Measurements from ENCODE around the gene SIM2.

Gene SIM2

GRCh38 chr21:36790616-36791015 lies 91.7 kb downstream of the SIM2 start:
- no peak for DNase-seq (ENCODE audit: low read depth in 1 of 2, low spot score in 1 of 2)
- no peak overlapping the region for H3K4me3 ChIP-seq (replicated peaks; ENCODE audit: insufficient read depth, low read length)
- TF ChIP-seq POLR2AphosphoS5 (IDR thresholded peaks at IDR 0.05; ENCODE audit: low read depth) (no peak), SPI1 (IDR thresholded peaks at IDR 0.05; ENCODE audit: borderline replicate concordance, low read depth) (peak; percentile 79)
- no peak overlapping the region for H3K27ac ChIP-seq (replicated peaks)
- no peaks in the 10 kb centered on the region for H3K27me3 ChIP-seq (ENCODE audit: insufficient read depth, poor library complexity, severe bottlenecking)

DNA sequence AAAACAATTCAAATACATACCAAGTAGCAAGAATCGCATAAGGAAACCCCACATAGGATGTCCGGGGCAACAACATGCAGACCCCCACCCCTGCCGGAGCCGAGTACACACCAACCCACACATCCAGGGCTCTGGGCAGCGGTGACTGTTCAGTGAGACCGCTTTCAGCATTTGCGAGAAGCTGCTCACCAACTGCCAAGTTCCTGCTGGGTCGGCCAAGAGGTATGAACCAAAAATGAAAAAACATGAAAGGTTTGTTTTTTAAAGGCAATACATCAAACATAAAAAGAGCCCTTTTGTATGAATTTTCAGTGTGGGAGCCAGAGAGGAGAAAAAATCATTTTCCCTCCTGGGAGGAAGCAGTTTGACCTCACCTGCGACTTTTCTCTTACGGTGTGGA lies 92.3 kb downstream of the SIM2 start:
- H3K4me3 ChIP-seq (replicated peaks; ENCODE audit: insufficient read depth, low read length), result no peak overlapping the region

DNA sequence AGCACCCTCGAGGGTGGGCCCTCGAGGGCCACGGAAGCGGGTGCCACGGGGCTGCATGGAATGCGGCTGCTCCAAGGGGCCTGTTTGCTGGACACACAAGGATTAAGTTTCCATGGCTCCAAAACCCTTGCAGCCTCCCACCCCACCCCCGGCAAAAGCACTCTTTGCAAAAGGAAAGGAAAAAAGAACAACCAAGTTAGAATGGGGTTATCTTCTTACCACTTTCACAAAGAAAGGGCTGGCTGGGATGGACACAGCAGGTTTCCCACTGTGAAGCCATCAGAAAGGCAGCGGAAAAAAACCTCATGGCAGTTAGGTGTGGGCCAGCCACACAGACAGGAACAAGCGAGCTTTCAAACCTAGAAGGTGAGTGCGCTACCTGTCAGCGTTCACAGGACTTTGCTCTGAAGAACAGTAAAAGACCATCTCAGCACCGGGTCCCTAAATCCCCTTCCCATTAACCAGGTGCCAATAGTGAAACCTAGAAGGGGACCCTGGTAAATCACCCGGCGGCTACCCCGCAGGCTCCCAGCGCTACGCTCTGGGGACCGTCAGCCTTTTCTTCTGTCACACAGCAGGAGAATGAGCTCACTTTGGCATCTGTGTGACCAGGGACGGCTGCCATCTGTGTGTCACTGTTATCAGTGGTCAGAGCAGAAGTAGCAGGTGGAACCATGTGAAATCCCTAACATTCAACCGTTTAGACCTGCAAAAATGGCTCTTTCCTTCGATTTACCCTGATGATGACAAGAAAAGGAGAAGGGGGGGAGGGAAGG lies 93.0 kb downstream of the SIM2 start:
- Histone ChIP-seq H3K27ac (replicated peaks) (no peak overlapping the region), H3K27me3 (ENCODE audit: insufficient read depth, poor library complexity, severe bottlenecking) (no peaks in the 10 kb centered on the region), H3K4me3 (replicated peaks; ENCODE audit: insufficient read depth, low read length) (no peak overlapping the region)
- no peak for DNase-seq (ENCODE audit: low read depth in 1 of 2, low spot score in 1 of 2)
- TF ChIP-seq, protein P1, sequence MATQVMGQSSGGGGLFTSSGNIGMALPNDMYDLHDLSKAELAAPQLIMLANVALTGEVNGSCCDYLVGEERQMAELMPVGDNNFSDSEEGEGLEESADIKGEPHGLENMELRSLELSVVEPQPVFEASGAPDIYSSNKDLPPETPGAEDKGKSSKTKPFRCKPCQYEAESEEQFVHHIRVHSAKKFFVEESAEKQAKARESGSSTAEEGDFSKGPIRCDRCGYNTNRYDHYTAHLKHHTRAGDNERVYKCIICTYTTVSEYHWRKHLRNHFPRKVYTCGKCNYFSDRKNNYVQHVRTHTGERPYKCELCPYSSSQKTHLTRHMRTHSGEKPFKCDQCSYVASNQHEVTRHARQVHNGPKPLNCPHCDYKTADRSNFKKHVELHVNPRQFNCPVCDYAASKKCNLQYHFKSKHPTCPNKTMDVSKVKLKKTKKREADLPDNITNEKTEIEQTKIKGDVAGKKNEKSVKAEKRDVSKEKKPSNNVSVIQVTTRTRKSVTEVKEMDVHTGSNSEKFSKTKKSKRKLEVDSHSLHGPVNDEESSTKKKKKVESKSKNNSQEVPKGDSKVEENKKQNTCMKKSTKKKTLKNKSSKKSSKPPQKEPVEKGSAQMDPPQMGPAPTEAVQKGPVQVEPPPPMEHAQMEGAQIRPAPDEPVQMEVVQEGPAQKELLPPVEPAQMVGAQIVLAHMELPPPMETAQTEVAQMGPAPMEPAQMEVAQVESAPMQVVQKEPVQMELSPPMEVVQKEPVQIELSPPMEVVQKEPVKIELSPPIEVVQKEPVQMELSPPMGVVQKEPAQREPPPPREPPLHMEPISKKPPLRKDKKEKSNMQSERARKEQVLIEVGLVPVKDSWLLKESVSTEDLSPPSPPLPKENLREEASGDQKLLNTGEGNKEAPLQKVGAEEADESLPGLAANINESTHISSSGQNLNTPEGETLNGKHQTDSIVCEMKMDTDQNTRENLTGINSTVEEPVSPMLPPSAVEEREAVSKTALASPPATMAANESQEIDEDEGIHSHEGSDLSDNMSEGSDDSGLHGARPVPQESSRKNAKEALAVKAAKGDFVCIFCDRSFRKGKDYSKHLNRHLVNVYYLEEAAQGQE (IDR thresholded peaks at IDR 0.05; ENCODE audit: insufficient replicate concordance, low read depth), result no peak
- TF ChIP-seq CTCF (IDR thresholded peaks at IDR 0.05; ENCODE audit: insufficient read depth, low read length) (no peak), GABPA (IDR thresholded peaks at IDR 0.05; ENCODE audit: low read depth) (no peak), POLR2AphosphoS5 (IDR thresholded peaks at IDR 0.05; ENCODE audit: low read depth) (no peak), SPI1 (IDR thresholded peaks at IDR 0.05; ENCODE audit: borderline replicate concordance, low read depth) (no peak)

More for the DNA sequence above, 92.3 kb downstream of the SIM2 start:
- TF ChIP-seq CTCF (IDR thresholded peaks at IDR 0.05; ENCODE audit: insufficient read depth, low read length) (no peak), GABPA (IDR thresholded peaks at IDR 0.05; ENCODE audit: low read depth) (no peak)
- DNase-seq (ENCODE audit: low read depth in 1 of 2, low spot score in 1 of 2), result no peak
- Histone ChIP-seq H3K27me3 (ENCODE audit: insufficient read depth, poor library complexity, severe bottlenecking) (no peaks in the 10 kb centered on the region), H3K27ac (replicated peaks) (no peak overlapping the region)

DNA sequence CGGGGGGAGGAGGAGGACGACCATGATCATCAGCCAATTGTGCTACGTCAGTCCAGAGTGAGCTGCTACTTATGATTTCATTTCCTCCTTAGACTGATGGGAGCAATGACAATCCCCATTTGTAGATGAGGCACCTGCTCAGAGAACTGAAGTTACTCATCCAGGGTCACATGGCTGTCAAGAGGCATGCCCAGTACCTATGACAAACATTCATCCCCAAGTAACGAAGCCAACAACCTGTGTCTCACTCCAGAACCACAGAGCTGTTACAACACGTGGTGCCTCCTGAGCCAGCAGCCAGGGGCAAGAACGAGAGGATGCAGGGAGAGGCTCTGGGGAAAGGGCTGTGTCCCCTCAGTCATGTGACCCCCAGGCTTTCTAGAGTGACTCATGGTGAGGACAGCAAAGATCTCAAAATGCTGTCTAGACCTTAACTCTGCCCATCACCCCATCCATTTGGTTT lies 93.6 kb downstream of the SIM2 start:
- no peak overlapping the region for H3K27ac ChIP-seq (replicated peaks)
- TF ChIP-seq POLR2AphosphoS5 (IDR thresholded peaks at IDR 0.05; ENCODE audit: low read depth) (no peak), SPI1 (IDR thresholded peaks at IDR 0.05; ENCODE audit: borderline replicate concordance, low read depth) (no peak), GABPA (IDR thresholded peaks at IDR 0.05; ENCODE audit: low read depth) (no peak), CTCF (IDR thresholded peaks at IDR 0.05; ENCODE audit: insufficient read depth, low read length) (no peak)
- TF ChIP-seq, protein P1 (IDR thresholded peaks at IDR 0.05; ENCODE audit: insufficient replicate concordance, low read depth), result no peak
- H3K27me3 ChIP-seq (ENCODE audit: insufficient read depth, poor library complexity, severe bottlenecking), result no peaks in the 10 kb centered on the region
- DNase-seq (ENCODE audit: low read depth in 1 of 2, low spot score in 1 of 2), result no peak
- no peak overlapping the region for H3K4me3 ChIP-seq (replicated peaks; ENCODE audit: insufficient read depth, low read length)
